LNCAP (cell line): ENCODE measurements around the gene STX16.

Source experiments
- CTCF ChIP-seq: fragments of 450-650 bp; IDR thresholded peaks from 2 replicates; pipeline ENCODE4 v1.5.1; 2017; ENCODE audit warnings: mild to moderate bottlenecking

STX16 gene

DNA sequence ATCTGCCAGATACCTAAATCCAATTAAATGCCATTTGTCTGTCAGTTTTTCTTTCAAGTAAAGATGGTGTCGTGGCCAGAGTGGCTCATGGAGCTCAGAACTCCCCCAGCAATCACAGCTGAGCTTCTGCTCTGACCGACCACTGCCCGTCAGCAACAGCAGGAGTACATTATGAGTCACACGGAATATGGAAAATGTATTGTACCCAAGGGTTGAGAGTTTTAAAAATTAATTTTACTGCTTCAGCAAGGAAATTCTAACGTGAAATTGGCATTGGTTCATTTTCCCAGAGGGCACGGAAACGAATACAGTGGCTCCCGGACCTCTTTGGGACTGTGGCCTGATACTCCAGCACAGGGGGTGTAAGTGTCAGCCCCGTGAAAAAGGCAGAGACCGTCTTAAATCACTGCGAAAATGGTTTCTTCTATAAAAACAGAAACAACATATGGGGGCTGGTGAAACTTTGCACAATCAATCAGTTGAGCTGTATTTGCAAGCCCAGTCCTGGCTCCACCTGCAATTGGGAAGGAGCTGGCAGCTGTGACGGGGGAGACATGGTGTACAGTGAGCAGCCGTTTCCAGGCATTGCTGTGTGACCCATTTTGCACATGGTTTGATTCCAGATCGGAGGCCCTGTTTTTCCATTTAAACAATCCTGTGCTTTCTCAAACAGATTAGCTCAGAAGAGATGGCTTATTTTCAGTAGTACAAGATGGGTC, 54.3 kb downstream of the STX16 start:
- no peak for TF ChIP-seq CTCF

DNA sequence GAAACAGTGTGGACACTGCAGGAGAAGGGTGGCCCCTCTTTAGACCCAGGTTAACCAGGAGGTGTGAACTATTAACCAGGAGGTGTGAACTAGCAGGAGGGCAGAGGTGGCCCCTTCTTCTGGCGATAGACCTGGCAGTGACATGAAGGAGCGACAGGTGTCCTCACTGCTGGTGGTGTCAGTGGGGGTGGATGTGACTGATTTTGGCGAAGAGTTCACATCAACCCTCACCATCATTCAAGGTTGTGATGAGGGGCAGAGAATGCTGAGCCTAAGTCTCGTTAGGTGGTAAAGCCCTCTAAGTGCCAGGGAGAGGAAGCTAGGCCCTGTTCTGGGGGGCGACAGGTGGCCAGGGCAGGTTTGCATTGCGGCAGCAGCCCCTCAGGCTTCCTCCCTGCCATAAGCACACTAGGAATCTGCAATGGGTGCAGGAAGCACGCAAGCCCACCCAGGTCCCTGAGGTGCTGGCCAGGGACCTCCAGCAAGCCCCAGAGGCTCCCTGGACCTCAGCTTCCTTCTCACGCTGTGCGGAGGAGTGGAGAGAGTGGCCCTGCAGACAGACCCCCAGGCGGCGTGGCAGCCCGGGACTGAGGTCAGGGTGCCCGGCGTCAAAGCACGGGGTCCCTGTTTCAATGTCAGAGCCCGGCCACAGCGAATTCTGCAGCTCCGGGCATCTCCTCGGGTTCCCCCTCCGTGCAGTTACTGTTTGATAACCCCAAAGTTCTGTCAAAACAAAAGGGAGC, 55.2 kb downstream of the STX16 start:
- TF ChIP-seq CTCF = no peak

DNA sequence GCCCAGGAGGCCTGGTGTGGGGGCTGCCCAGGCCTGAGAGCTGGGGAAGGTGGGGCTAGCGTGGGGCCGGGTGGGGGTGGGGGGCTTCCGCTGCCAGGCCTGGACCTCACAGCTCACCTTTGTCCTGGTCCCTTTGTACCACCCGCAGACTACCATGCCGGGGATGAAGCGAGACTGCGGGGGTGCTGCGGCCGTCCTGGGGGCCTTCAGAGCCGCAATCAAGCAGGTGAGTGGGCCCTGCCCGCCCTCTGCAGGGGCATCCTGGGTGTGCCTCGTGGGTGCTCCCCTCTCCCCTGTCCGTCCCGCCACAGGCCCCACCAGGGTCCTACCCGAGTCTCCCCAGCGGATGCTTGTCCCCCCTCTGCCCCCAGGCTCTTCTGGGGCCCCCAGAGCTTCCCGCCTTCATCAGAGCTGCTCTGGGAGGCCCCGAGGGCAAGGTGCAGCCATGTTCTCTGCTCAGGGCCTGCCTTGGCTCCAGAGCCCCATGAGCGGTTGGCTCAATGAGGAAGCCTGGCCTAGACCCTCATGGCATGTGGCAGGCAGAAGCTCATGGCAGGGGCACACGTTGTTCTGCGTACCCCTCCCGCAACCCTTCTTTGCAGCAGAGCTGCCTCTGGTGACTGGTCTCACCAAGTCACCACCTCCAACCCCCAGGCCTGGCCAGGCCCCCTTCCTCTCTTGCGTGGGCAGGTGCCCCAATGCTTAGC, 56.0 kb downstream of the STX16 start:
- no peak for TF ChIP-seq CTCF

- TF ChIP-seq CTCF = no peak
These were observed 56.7 kb downstream of the STX16 start for GRCh38 chr20:58707770-58708169.

DNA sequence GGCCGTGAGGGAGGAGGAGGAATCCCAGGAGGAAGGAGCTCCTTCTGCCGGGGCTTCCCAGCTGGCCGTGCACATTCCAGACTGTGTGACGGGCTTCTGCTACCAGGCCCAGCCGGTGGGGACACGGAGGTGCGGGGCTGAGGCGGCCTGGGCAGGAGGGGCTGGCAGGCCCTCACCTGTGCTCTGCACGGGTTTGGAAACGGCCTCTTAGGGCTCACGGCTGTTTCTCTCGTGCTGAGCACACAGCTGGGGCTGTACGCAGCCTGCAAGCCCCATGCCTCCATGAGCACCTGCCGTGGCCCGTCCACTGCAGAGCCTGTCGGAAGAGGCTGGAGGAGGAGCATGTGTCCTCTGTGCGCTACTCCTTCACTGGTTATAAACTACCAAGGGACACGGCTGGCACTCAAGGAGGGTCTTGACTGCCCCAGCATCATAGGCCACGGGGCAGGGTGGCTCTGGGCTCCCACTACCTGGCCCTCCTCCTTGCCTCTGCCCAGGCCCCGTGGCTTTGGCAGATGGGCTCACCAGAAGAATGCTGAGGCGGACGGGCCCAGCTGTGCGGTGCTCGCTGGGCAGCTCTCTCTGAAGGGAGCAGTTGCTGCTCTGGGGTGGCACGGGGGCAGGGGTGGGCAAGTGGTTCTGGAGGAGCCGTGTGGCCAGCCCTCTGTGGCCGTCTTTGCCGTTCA, 57.3 kb downstream of the STX16 start:
- TF ChIP-seq CTCF = no peak

GRCh38 chr20:58709013-58709702, 58.1 kb downstream of the STX16 start:
- TF ChIP-seq CTCF = no peak

DNA sequence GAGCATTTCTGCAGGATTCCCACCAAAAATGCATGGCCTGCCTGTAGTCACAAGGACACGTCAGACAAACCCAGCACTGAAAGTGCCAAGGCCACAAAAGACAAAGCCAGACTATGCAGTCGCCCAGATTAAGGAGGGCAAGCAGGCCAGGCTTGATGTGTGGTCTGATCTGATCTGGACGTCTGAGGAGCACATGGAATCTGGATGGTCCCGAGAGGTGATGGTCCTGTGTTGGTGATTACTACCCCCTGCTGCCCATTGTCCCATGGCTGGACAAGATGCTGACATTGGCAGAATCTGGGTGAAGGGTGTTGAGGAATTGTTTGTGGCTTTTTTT, 58.6 kb downstream of the STX16 start:
- TF ChIP-seq CTCF = no peak
